Neural cell (in vitro differentiated cells): ENCODE results near the gene KCNJ12. TPM values are rescaled to one million over a fixed set of nuclear protein-coding genes. Genes with fewer than 3 reads are reported as not detected.
"Not testable (repeated sequence)": the region's sequence is repeated elsewhere in the genome, so short reads cannot be mapped to it uniquely, and the experiment has no call there.

Source experiments
- H2AFZ ChIP-seq: fragments of 200-600, 300-800 bp; sonication (generic), shearing (Covaris generic); 2 replicates; pipeline ENCODE4 v1.6.0; 2014; ENCODE audit warnings: low read depth, mild to moderate bottlenecking, antibody characterized with exemption, low read length, moderate library complexity
- H3F3A ChIP-seq: fragments of 200-600 bp; shearing (Covaris generic); 2 replicates; pipeline ENCODE4 v1.6.1; 2016; ENCODE audit warnings: mild to moderate bottlenecking, moderate library complexity, mixed read lengths, antibody characterized with exemption, low read length; ENCODE audit not compliant: insufficient read depth, poor library complexity, severe bottlenecking
- H3K27ac ChIP-seq: fragments of 200-600, 300-800 bp; sonication (generic), shearing (Covaris generic); 2 replicates; pipeline ENCODE4 v1.5.1; 2014; ENCODE audit warnings: mild to moderate bottlenecking, low read length, moderate library complexity
- H3K27me3 ChIP-seq: fragments of 300-800, 200-600 bp; sonication (generic), shearing (Covaris generic); 2 replicates; pipeline ENCODE4 v1.6.0; 2014; ENCODE audit warnings: mild to moderate bottlenecking, low read depth, low read length, moderate library complexity; ENCODE audit not compliant: insufficient read depth
- H3K36me3 ChIP-seq: fragments of 300-800, 200-600 bp; sonication (generic), shearing (Covaris generic); 2 replicates; pipeline ENCODE4 v1.5.1; 2014; ENCODE audit warnings: mild to moderate bottlenecking, antibody characterized with exemption, low read length, moderate library complexity; ENCODE audit not compliant: insufficient read depth
- H3K4me2 ChIP-seq: fragments of 300-800, 200-600 bp; sonication (generic), shearing (Covaris generic); 2 replicates; pipeline ENCODE4 v1.6.0; 2014; ENCODE audit warnings: mild to moderate bottlenecking, low read length
- H3K4me3 ChIP-seq: fragments of 300-800, 200-600 bp; sonication (generic), shearing (Covaris generic); 2 replicates; pipeline ENCODE4 v1.5.1; 2014; ENCODE audit warnings: mild to moderate bottlenecking, low read length, moderate library complexity
- H3K79me2 ChIP-seq: fragments of 200-600 bp; shearing (Covaris generic); replicated peaks from 2 replicates; pipeline ENCODE4 v1.6.0; 2014; ENCODE audit warnings: mild to moderate bottlenecking, low read length, moderate library complexity; ENCODE audit not compliant: insufficient read depth
- H3K9ac ChIP-seq: fragments of 300-800, 200-600 bp; sonication (generic), shearing (Covaris generic); 2 replicates; pipeline ENCODE4 v1.6.1; 2016; ENCODE audit warnings: mild to moderate bottlenecking, low read length, mixed read lengths
- H3K9me2 ChIP-seq: fragments of 200-600 bp; shearing (Covaris generic); 2 replicates; pipeline ENCODE4 v1.6.1; 2016; ENCODE audit warnings: mild to moderate bottlenecking, low read length, mixed read lengths; ENCODE audit not compliant: insufficient read depth
- H3K9me3 ChIP-seq: fragments of 200-600, 300-800 bp; sonication (generic), shearing (Covaris generic); 2 replicates; pipeline ENCODE4 v1.6.1; 2016; ENCODE audit warnings: mild to moderate bottlenecking, mixed run types, low read length, moderate library complexity, mixed read lengths
- H4K20me1 ChIP-seq: fragments of 200-600 bp; shearing (Covaris generic); 2 replicates; pipeline ENCODE4 v1.6.1; 2016; ENCODE audit warnings: mild to moderate bottlenecking, mixed run types; ENCODE audit not compliant: insufficient read depth
- EP300 ChIP-seq: fragments of 450-650 bp; conservative IDR thresholded peaks from 2 replicates; pipeline ENCODE4 v1.6.1; 2014; ENCODE audit warnings: antibody characterized with exemption, mild to moderate bottlenecking, moderate library complexity; ENCODE audit not compliant: poor library complexity, severe bottlenecking
- EZH2 ChIP-seq: fragments of 200-600, 300-800 bp; shearing (Covaris generic), sonication (generic); IDR thresholded peaks from 2 replicates; pipeline ENCODE4 v1.6.1; 2014; ENCODE audit warnings: antibody characterized with exemption, low read length, borderline replicate concordance, mild to moderate bottlenecking; ENCODE audit not compliant: insufficient read depth, poor library complexity, severe bottlenecking
- MXI1 ChIP-seq: fragments of 450-650 bp; conservative IDR thresholded peaks from 2 replicates; pipeline ENCODE4 v1.6.1; 2014; ENCODE audit warnings: antibody characterized with exemption, mild to moderate bottlenecking; ENCODE audit not compliant: poor library complexity, severe bottlenecking
- POLR2AphosphoS5 ChIP-seq: IDR thresholded peaks from 2 replicates; pipeline ENCODE4 v1.6.1; 2012
- REST ChIP-seq: IDR thresholded peaks from 2 replicates; pipeline ENCODE4 v1.6.1; 2012; ENCODE audit warnings: borderline replicate concordance
- SMC3 ChIP-seq: fragments of 450-650 bp; conservative IDR thresholded peaks from 2 replicates; pipeline ENCODE4 v1.6.1; 2014; ENCODE audit warnings: antibody characterized with exemption, mild to moderate bottlenecking, moderate library complexity; ENCODE audit not compliant: poor library complexity
- polyA plus RNA-seq: library from polyadenylated mRNA; depleted of rRNA; stranded (reverse); fragments of >200 nt; gene quantifications from 2 replicates; pipeline ENCODE4 v1.2.3, GENCODE V29; 2014

The KCNJ12 gene
- polyA plus RNA-seq, 1 donor from 2014 or later: 1.3 TPM

GRCh38 chr17:21454441-21454840, 78.3 kb downstream of the KCNJ12 start:
- H3K27me3 ChIP-seq: peaks cover 9% of the 10 kb centered on the region
- no peak overlapping the region for H3K4me3 ChIP-seq
- H3K79me2 ChIP-seq: no peaks in the 10 kb centered on the region
- no peak overlapping the region for H3K4me2 ChIP-seq
- no peak overlapping the region for H3K9ac ChIP-seq
- TF ChIP-seq MXI1 (no peak), POLR2AphosphoS5 (no peak), EP300 (no peak)
- H2AFZ ChIP-seq: no peak overlapping the region
- H3K27ac ChIP-seq: no peak overlapping the region
- H3K36me3 ChIP-seq: no peaks in the 10 kb centered on the region
- no peaks in the 10 kb centered on the region for H3K9me3 ChIP-seq
- H3F3A ChIP-seq: no peaks in the 10 kb centered on the region
- H4K20me1 ChIP-seq: no peaks in the 10 kb centered on the region
- no peaks in the 10 kb centered on the region for H3K9me2 ChIP-seq

GRCh38 chr17:21455761-21456160, 79.6 kb downstream of the KCNJ12 start:
- Histone ChIP-seq H3K9me3 (no peaks in the 10 kb centered on the region), H3K9ac (no peak overlapping the region), H2AFZ (no peak overlapping the region), H4K20me1 (no peaks in the 10 kb centered on the region), H3F3A (no peaks in the 10 kb centered on the region), H3K4me2 (no peak overlapping the region), H3K36me3 (no peaks in the 10 kb centered on the region), H3K9me2 (no peaks in the 10 kb centered on the region), H3K27ac (no peak overlapping the region), H3K4me3 (no peak overlapping the region), H3K27me3 (peaks cover 9% of the 10 kb centered on the region), H3K79me2 (no peaks in the 10 kb centered on the region)
- no peak for TF ChIP-seq EZH2
- no peak for TF ChIP-seq EP300
- no peak for TF ChIP-seq SMC3
- TF ChIP-seq REST: no peak

GRCh38 chr17:21456449-21456848, 80.3 kb downstream of the KCNJ12 start:
- H3K27me3 ChIP-seq, H3K27ac ChIP-seq, H3K9ac ChIP-seq: not testable (repeated sequence)

More at GRCh38 chr17:21456449-21456848, 80.3 kb downstream of the KCNJ12 start:
- H3K4me3 ChIP-seq, H3K79me2 ChIP-seq, H3K4me2 ChIP-seq, H2AFZ ChIP-seq, H4K20me1 ChIP-seq, H3K9me2 ChIP-seq, H3F3A ChIP-seq, H3K9me3 ChIP-seq, H3K36me3 ChIP-seq: not testable (repeated sequence)
